HG03469 (cell line): Measurements from ENCODE around the gene TRMT2A.

Experiments
- ATAC-seq: cut with Tn5 transposase; IDR thresholded peaks from one replicate; pipeline ENCODE4 v1.9.1; 2021; ENCODE audit warnings: mild to moderate bottlenecking, moderate library complexity, moderate number of reproducible peaks; ENCODE audit not compliant: unreplicated experiment

The TRMT2A gene

DNA sequence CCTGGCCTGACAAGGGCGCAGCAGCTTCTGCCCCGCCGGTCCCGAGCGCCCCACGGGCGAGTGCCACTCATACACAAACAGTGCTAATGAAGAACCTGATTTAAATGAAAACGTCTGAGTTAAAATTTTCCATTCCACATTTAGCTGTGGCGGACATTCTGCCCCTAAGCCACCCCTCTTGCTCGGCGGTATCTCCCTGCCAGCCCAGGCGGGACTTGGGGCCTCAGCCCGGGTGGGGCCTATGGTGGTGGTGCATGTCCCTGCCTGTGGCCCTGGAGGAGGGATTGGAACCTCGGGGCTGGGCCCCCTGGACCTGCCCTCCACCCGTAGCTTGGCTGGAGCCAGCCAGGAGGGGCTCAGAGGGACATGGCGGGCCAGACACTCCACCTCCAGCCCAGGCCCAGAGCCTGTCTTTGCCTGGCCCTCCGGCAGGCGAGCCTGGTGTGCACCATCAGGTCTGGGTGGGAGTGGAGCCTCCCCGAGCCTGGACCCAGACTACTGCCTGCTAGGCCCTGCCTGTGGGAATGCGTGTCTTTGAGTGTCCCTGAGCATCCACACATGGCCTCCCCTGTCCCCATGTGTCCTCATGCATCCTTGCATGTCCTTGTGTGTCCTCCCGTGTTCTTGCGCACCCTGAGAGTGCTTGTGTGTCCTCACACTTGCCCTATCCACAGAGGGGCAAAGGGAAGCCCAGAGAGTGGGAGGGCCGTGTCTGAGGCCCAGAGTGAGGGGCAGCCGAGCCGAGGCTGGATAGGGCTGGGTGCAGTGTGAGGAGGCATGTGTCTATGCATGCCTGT lies 19.0 kb upstream of the TRMT2A start:
- no peak for ATAC-seq

DNA sequence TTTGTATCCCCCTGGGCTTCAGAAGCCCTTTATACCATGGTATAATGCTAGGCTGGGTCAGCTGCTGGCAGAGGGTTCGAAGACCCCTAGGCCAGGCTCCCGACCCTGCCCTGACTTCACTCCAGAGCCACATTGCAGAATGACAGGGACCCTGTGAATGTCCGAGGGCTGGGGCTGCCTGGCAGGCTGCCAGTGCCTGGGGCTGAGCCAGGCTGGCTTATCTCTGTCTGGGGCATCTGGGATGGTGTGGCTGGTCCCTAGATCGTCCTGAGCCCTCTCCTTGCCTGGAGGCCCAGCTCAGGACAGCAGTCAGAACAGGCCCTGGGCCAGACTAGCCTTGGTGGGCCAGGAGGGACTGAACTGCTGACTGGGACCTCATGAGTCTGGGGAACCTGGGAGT lies 18.2 kb upstream of the TRMT2A start:
- no peak for ATAC-seq

DNA sequence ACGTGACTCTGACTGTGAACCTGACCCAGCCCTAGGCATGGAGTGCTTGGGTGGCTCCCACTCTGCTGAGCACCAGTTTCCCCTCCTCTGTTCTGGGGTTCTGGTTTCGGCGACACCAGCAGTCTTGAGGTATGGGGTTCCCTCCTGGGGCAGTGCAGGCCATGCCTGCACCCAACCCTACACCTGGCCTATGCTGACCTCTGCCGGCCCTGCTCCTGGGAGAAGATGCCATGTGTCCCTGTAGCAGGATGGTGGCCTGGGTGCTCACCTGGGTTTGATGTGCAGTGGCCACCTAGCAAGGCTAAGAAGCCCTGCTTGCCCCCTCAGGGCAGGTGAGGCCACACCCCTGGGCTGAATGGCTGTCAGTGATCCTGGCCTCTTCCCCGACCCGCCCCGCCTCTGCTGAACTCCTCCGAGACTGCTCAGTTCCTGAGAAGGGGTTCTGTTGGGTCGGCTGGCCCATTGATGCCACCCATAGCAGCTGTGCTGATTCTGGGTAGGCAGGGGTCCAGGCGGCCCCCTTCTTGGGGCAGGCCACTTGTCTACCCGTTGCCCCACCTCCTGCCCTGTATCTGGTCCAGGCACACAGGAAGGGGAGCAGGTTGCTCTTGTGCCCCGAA lies 17.0 kb upstream of the TRMT2A start:
- no peak for ATAC-seq

- no peak for ATAC-seq
Observed at GRCh38 chr22:20132686-20133246, 15.7 kb upstream of the TRMT2A start.

GRCh38 chr22:20131859-20132685 lies 15.0 kb upstream of the TRMT2A start:
- ATAC-seq = no peak

- ATAC-seq = no peak
Observed at GRCh38 chr22:20131597-20131858, 14.5 kb upstream of the TRMT2A start, which contains the start of gene ZDHHC8. Gene ZDHHC8, plus strand, starts transcription at chr22:20131804. Its CDS starts 144 bp downstream, at chr22:20131948.

DNA sequence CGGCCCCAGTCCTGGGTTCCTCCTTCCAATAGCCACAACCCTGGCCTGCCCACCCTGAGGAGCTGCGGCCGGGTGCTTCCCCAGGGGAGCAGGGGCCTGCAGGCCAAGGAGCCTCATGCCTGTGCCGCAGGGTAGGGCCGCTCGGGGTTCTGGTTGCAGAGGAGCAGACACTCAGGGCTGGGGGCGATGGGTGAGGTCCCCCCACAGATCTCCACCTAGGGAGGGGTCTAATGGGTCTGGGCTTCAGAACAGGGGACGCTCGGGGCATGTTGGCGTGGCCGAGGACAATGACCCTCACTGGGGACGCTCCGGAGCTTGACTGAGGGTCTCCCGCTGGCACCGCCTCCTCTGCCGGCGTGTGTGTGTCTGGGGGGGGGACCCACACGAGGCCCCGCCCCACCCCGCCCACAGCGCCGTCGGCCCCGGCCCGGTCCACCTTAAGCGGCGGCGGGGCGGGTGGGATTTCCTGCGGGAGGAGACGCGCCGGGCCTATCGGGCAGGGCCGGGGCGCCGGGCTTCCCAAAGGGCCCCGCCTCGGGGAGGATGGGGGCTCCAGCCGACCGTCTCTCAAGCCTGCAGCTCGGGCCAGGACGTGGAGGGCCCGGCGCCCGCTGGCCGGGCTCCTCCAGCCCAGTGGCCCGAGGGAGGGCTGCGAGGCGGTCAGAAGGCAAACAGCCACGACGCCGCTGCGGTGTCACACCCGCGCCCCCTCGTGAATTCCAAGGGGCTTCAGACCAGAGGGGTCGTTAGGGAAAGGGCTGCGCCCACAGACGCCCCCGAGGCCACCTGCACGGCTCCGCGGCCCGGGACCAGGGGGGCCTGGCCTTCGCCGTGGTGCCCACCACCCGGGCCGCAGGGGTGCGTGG lies 13.9 kb upstream of the TRMT2A start:
- no peak for ATAC-seq

GRCh38 chr22:20130319-20130718 lies 13.3 kb upstream of the TRMT2A start:
- ATAC-seq = no peak

DNA sequence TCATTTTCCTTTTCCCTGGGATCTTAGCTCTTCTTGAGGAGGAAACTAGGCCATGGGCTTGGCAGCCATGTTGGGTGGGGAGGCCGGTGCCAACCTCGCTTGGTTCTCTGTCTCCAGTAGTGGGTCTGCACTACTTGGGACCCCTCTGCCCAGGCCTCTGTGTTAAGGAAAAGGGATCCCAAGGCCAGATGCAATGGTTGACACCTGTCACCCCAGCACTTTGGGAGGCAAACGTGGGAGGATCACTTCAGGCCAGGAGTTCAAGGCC lies 12.7 kb upstream of the TRMT2A start:
- no peak for ATAC-seq

- no peak for ATAC-seq
Observed at GRCh38 chr22:20128902-20129746, 12.1 kb upstream of the TRMT2A start.

GRCh38 chr22:20128619-20128901 lies 11.5 kb upstream of the TRMT2A start:
- ATAC-seq = no peak

DNA sequence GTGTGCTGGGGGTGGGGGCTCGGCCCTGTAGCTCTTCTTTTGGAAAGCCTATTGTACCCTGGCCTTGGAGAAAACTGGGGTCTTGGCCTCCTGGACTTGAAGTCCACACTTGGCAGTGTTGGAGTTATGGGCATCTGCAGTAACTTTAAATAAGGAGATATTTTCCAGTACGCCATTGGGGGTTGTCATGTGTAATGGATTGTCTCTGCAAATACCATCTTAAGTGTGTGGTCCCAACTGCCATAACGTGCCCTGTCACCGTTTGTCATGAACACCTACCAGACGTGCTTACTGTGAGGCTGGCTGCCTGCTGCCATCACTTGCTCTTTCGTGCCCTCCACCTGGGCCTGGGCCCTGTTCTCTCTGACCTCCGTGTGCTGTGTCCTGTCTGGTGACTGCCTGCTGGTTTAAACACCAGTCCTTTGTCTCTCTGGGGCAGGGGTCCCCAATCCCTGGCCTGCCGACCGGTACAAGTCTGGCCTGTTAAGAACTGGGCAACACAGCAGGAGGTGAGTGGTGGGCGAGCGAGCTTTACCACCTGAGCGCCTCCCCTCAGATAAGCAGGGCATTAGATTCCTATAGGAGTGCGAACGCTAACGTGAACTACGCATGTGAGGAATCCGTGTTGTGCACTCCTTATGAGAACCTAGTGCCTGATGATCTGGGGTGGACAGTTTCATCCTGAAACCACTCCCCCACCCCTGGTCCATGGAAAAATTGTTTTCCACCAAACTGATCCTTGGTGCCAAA lies 11.0 kb upstream of the TRMT2A start:
- no peak for ATAC-seq

- no peak for ATAC-seq
Observed at GRCh38 chr22:20127318-20127868, 10.4 kb upstream of the TRMT2A start.

- ATAC-seq = no peak
Observed at GRCh38 chr22:20126284-20127029, 9.4 kb upstream of the TRMT2A start.

GRCh38 chr22:20125201-20126174 lies 8.5 kb upstream of the TRMT2A start:
- ATAC-seq = no peak

- ATAC-seq = no peak
Observed at GRCh38 chr22:20124083-20124787, 7.2 kb upstream of the TRMT2A start.
